Astrocyte (in vitro differentiated cells and primary cell): ENCODE results near the gene TBCA. TPM values are rescaled to one million over a fixed set of nuclear protein-coding genes. Genes with fewer than 3 reads are reported as not detected.

Experiments used
- DNase-seq: peaks from one replicate; pipeline ENCODE4 v3.0.0-alpha.2; 2010; ENCODE audit warnings: low read depth
- FAIRE-seq: peaks from 2 replicates; lab custom pipeline; 2011; peaks lifted over from hg19 to GRCh38; lab: Jason Lieb, UNC
- H2AFZ ChIP-seq: 2 replicates; pipeline ENCODE4 v1.6.0; 2012; ENCODE audit warnings: low read depth, low read length, inconsistent platforms
- H3K27ac ChIP-seq: 2 replicates; pipeline ENCODE4 v1.5.1; 2011; ENCODE audit warnings: low read depth, low read length, inconsistent platforms
- H3K27me3 ChIP-seq: 2 replicates; pipeline ENCODE4 v1.6.0; 2011; ENCODE audit warnings: low read length, inconsistent platforms; ENCODE audit not compliant: insufficient read depth
- H3K36me3 ChIP-seq: 2 replicates; pipeline ENCODE4 v1.5.1; 2011; ENCODE audit warnings: low read length, inconsistent platforms; ENCODE audit not compliant: insufficient read depth
- H3K4me1 ChIP-seq: 2 replicates; pipeline ENCODE4 v1.5.1; 2011; ENCODE audit warnings: low read length, inconsistent platforms; ENCODE audit not compliant: insufficient read depth
- H3K4me2 ChIP-seq: 2 replicates; pipeline ENCODE4 v1.6.0; 2012; ENCODE audit warnings: low read length, inconsistent platforms
- H3K4me3 ChIP-seq: 2 replicates; pipeline ENCODE4 v1.5.1; 2011; ENCODE audit warnings: low read depth, mild to moderate bottlenecking, low read length, inconsistent platforms; ENCODE audit not compliant: insufficient read depth
- H3K79me2 ChIP-seq: 2 replicates; pipeline ENCODE4 v1.6.0; 2012; ENCODE audit warnings: mild to moderate bottlenecking, low read length, inconsistent platforms; ENCODE audit not compliant: insufficient read depth
- H3K9ac ChIP-seq: 2 replicates; pipeline ENCODE4 v1.6.0; 2012; ENCODE audit warnings: mild to moderate bottlenecking, low read length, inconsistent platforms
- H3K9me3 ChIP-seq: 2 replicates; pipeline ENCODE4 v1.5.1; 2012; ENCODE audit warnings: low read depth, mild to moderate bottlenecking, low read length, inconsistent platforms; ENCODE audit not compliant: insufficient read depth
- H4K20me1 ChIP-seq: 2 replicates; pipeline ENCODE4 v1.6.0; 2012; ENCODE audit warnings: low read length, inconsistent platforms; ENCODE audit not compliant: insufficient read depth
- H3K27ac Mint-ChIP-seq: one replicate; pipeline ENCODE4 v1.8.0; 2021; ENCODE audit warnings: mild to moderate bottlenecking, mixed read lengths; ENCODE audit not compliant: unreplicated experiment
- H3K27me3 Mint-ChIP-seq: one replicate; pipeline ENCODE4 v1.8.0; 2021; ENCODE audit warnings: low read depth, mixed read lengths; ENCODE audit not compliant: unreplicated experiment
- H3K36me3 Mint-ChIP-seq: one replicate; pipeline ENCODE4 v1.8.0; 2021; ENCODE audit warnings: low read depth, mixed read lengths; ENCODE audit not compliant: unreplicated experiment
- H3K4me1 Mint-ChIP-seq: one replicate; pipeline ENCODE4 v1.8.0; 2021; ENCODE audit warnings: low read depth, mixed read lengths; ENCODE audit not compliant: unreplicated experiment
- H3K4me3 Mint-ChIP-seq: one replicate; pipeline ENCODE4 v1.8.0; 2021; ENCODE audit warnings: mild to moderate bottlenecking, moderate library complexity, mixed read lengths; ENCODE audit not compliant: unreplicated experiment
- H3K9me3 Mint-ChIP-seq: one replicate; pipeline ENCODE4 v1.8.0; 2021; ENCODE audit warnings: mild to moderate bottlenecking, mixed read lengths; ENCODE audit not compliant: unreplicated experiment
- EZH2 ChIP-seq: IDR thresholded peaks from 2 replicates; pipeline ENCODE4 v1.6.1; 2012; ENCODE audit warnings: mild to moderate bottlenecking, low read length, inconsistent platforms; ENCODE audit not compliant: insufficient read depth
- total RNA-seq: library from RNA; stranded (reverse); gene quantifications from 2 replicates; pipeline ENCODE4 v1.2.1, GENCODE V29; 2021
- TF ChIP-seq, protein P1 (sequence below): IDR thresholded peaks from 2 replicates; pipeline ENCODE4 v1.5.1; 2011; ENCODE audit warnings: low read depth, mild to moderate bottlenecking, inconsistent platforms, low read length, moderate library complexity; ENCODE audit not compliant: insufficient read depth

TBCA gene
- total RNA-seq, 1 donor from 2014 or later: 207 TPM

DNA sequence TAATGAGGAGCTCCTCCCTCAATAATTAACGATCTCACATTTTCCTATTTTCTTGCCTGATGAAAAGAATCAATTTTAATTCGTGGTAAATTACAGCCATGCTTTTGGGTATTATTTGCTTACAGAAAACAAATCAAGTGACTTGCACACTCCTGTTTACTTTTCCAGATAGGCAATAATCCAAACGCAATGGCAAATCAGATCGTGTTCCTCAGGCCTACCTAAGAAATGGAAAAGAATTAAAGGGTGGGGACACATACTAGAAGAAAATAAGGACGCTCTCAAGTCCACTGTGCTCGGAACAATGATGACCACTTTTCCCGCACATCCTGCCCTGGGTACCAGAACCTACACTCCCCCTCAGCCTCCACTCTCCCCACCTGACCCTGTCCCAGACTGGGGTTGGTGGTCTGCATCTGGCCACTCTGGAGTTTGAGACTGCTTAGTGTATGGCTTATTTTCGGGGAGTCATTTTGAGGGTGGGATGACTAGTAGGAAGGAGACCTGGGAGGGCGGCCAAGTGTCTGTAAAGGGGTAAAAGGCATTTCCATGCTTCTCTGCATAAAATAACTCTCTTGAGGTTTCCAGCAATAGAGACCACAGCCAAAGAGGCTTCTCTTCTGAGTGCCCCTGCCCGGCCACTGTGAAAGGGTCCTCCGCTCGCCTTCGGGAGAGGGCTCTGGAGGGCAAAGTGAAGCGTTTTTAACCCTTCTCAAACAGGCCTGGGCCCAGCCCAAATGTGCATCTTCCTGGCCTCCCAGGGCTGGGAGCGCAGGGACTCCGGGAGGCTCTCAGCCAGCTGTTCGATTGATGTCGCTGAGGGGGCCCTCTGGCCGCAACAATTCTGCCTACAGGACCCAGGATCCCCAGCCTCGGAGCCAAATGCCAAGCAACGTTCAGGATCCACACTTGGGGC lies 133.1 kb downstream of the TBCA start:
- Histone ChIP-seq H2AFZ (no peak overlapping the region), H3K36me3 (no peaks in the 10 kb centered on the region), H3K9ac (no peak overlapping the region), H4K20me1 (peaks cover 20% of the 10 kb centered on the region), H3K9me3 (no peaks in the 10 kb centered on the region), H3K4me3 (no peak overlapping the region), H3K27me3 (peaks cover 99% of the 10 kb centered on the region), H3K79me2 (no peaks in the 10 kb centered on the region), H3K4me1 (peaks cover 3% of the 10 kb centered on the region), H3K4me2 (no peak overlapping the region), H3K27ac (no peak overlapping the region)
- H3K4me3 Mint-ChIP-seq: peak overlapping the region; percentile 11
- H3K9me3 Mint-ChIP-seq: peaks cover 9% of the 10 kb centered on the region
- DNase-seq (no peak), FAIRE-seq (no peak)
- no peak overlapping the region for H3K27ac Mint-ChIP-seq
- peaks cover 81% of the 10 kb centered on the region for H3K27me3 Mint-ChIP-seq
- peaks cover 5% of the 10 kb centered on the region for H3K36me3 Mint-ChIP-seq
- peaks cover 2% of the 10 kb centered on the region for H3K4me1 Mint-ChIP-seq
- no peak for TF ChIP-seq EZH2
- TF ChIP-seq, protein P1, sequence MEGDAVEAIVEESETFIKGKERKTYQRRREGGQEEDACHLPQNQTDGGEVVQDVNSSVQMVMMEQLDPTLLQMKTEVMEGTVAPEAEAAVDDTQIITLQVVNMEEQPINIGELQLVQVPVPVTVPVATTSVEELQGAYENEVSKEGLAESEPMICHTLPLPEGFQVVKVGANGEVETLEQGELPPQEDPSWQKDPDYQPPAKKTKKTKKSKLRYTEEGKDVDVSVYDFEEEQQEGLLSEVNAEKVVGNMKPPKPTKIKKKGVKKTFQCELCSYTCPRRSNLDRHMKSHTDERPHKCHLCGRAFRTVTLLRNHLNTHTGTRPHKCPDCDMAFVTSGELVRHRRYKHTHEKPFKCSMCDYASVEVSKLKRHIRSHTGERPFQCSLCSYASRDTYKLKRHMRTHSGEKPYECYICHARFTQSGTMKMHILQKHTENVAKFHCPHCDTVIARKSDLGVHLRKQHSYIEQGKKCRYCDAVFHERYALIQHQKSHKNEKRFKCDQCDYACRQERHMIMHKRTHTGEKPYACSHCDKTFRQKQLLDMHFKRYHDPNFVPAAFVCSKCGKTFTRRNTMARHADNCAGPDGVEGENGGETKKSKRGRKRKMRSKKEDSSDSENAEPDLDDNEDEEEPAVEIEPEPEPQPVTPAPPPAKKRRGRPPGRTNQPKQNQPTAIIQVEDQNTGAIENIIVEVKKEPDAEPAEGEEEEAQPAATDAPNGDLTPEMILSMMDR: no peak

DNA sequence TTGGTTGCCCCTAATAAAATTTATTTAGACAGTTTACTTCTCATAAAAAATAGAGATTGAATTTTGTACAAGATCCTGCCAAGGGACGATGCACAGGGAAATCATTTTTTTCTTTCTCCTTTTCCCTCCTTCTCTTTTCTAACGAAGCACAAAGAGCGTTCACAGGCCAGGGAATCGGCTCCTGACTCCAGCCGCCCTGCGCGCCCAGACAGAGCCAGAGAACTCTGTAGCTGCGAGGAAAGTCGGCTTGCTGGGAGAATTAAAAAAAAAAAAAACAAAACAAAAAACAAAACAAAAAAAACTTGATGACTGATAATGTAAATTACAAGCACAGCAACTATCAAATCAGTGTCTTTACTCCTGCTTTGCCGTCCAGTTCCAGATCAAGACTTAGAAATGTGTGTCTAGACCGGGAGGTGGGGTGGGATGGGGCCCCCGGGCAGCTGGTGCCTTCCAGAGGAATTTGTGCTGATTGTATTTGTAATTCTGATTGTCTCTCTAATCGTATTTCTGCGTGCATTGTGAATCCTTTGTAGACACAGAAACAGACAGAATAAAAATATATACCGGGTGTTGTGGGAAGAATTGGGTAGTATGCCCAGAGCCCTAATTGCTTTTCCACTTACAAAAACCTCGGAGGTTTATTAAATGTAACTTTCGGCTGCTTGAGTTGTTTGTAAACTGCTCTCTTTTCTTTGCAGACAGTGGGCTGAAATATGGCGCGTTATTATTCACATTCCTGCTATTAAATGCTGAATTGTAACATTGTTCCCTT lies 134.0 kb downstream of the TBCA start:
- Mint-ChIP-seq H3K27me3 (peaks cover 84% of the 10 kb centered on the region), H3K27ac (peak overlapping the region; percentile 78), H3K4me3 (no peak overlapping the region), H3K36me3 (peaks cover 7% of the 10 kb centered on the region), H3K4me1 (peaks cover 2% of the 10 kb centered on the region), H3K9me3 (peaks cover 16% of the 10 kb centered on the region)
- Histone ChIP-seq H3K9ac (no peak overlapping the region), H3K36me3 (no peaks in the 10 kb centered on the region), H4K20me1 (peaks cover 25% of the 10 kb centered on the region), H2AFZ (no peak overlapping the region), H3K27ac (no peak overlapping the region), H3K4me3 (no peak overlapping the region), H3K4me2 (no peak overlapping the region), H3K79me2 (no peaks in the 10 kb centered on the region), H3K9me3 (no peaks in the 10 kb centered on the region), H3K4me1 (peaks cover 3% of the 10 kb centered on the region), H3K27me3 (peaks cover 99% of the 10 kb centered on the region)
- TF ChIP-seq EZH2: no peak
- TF ChIP-seq, protein P1: no peak
- DNase-seq (no peak), FAIRE-seq (no peak)
